ENCODE results near the gene PRKAG3. TPM values are rescaled to one million over a fixed set of nuclear protein-coding genes. Genes with fewer than 3 reads are reported as not detected.
A peak's percentile ranks its signal among the peaks of the same experiment; 100 is the strongest.

Gene PRKAG3
- total and polyA plus RNA-seq, 4 donors, result 0.08 TPM; not detected in 3

GRCh38 chr2:218858671-218859555 is 27.3 kb upstream of the PRKAG3 start:
- H3K9ac ChIP-seq (ENCODE audit: low read depth in 1 of 2, low read length in 2 of 2), result no peak overlapping the region
- no peak for DNase-seq (ENCODE audit: low spot score)
- H3K4me1 ChIP-seq (ENCODE audit: control insufficient read depth in 4 of 4, insufficient read depth in 4 of 4, low read length in 3 of 4), result peaks cover 0 to 20% (median 10%) of the 10 kb centered on the region in 4 donors
- peaks cover 5 to 21% (median 7%) of the 10 kb centered on the region in 4 donors for H3K27me3 ChIP-seq (ENCODE audit: control insufficient read depth in 4 of 4, insufficient read depth in 4 of 4, low read length in 3 of 4)
- no peak overlapping the region for H3K27ac ChIP-seq (ENCODE audit: low read depth in 1 of 2, low read length in 2 of 2)
- TF ChIP-seq CTCF (IDR thresholded peaks at IDR 0.05; ENCODE audit: low read depth, low read length, missing input control), result no peak
- no peak for TF ChIP-seq NR2F2 (IDR thresholded peaks at IDR 0.05)
- no peak for TF ChIP-seq RAD21 (IDR thresholded peaks at IDR 0.05)
- no peak for TF ChIP-seq JUND (IDR thresholded peaks at IDR 0.05)
- TF ChIP-seq FOXA2 (IDR thresholded peaks at IDR 0.05), result no peak
- no peak for TF ChIP-seq SP1 (IDR thresholded peaks at IDR 0.05)
- TF ChIP-seq ATF3 (IDR thresholded peaks at IDR 0.05), result no peak
- no peak for TF ChIP-seq HNF4G (IDR thresholded peaks at IDR 0.05)
- TF ChIP-seq FOXA1 (IDR thresholded peaks at IDR 0.05), result no peak
- TF ChIP-seq HNF4A (conservative IDR thresholded peaks at IDR 0.05), result no peak
- TF ChIP-seq EGR1 (IDR thresholded peaks at IDR 0.05; ENCODE audit: low read depth in 2 of 2), result no peak
- no peaks in the 10 kb centered on the region for H3K36me3 ChIP-seq (ENCODE audit: control insufficient read depth in 4 of 4, insufficient read depth in 3 of 4, low read depth in 1 of 4, low read length in 3 of 4)
- H3K9me3 ChIP-seq (ENCODE audit: control insufficient read depth in 4 of 4, low read length in 3 of 4), result no peaks in the 10 kb centered on the region
- WGBS, result 5% methylated on average over 51 of the region's 51 CpGs
- peak overlapping the region in 1 of 3 donors; percentile 45 for H3K4me3 ChIP-seq (ENCODE audit: low read depth in 1 of 3, low read length in 3 of 3)

- Histone ChIP-seq H3K4me3 (ENCODE audit: low read depth in 1 of 3, low read length in 3 of 3) (no peak overlapping the region), H3K27ac (ENCODE audit: low read depth in 1 of 2, low read length in 2 of 2) (no peak overlapping the region), H3K9me3 (ENCODE audit: control insufficient read depth in 4 of 4, low read length in 3 of 4) (no peaks in the 10 kb centered on the region), H3K27me3 (ENCODE audit: control insufficient read depth in 4 of 4, insufficient read depth in 4 of 4, low read length in 3 of 4) (peaks cover 5 to 25% (median 10%) of the 10 kb centered on the region in 4 donors), H3K9ac (ENCODE audit: low read depth in 1 of 2, low read length in 2 of 2) (no peak overlapping the region), H3K36me3 (ENCODE audit: control insufficient read depth in 4 of 4, insufficient read depth in 3 of 4, low read depth in 1 of 4, low read length in 3 of 4) (no peaks in the 10 kb centered on the region), H3K4me1 (ENCODE audit: control insufficient read depth in 4 of 4, insufficient read depth in 4 of 4, low read length in 3 of 4) (peaks cover 0 to 20% (median 10%) of the 10 kb centered on the region in 4 donors)
- no peak for DNase-seq (ENCODE audit: low spot score)
- 10% methylated on average over 1 of the region's 1 CpG for WGBS
- TF ChIP-seq HNF4G (IDR thresholded peaks at IDR 0.05) (no peak), FOXA1 (IDR thresholded peaks at IDR 0.05) (no peak), NR2F2 (IDR thresholded peaks at IDR 0.05) (no peak), SP1 (IDR thresholded peaks at IDR 0.05) (no peak), FOXA2 (IDR thresholded peaks at IDR 0.05) (no peak), REST (IDR thresholded peaks at IDR 0.05) (no peak), ZBTB33 (IDR thresholded peaks at IDR 0.05) (no peak), RAD21 (IDR thresholded peaks at IDR 0.05) (no peak), TAF1 (conservative IDR thresholded peaks at IDR 0.05) (no peak), RXRA (IDR thresholded peaks at IDR 0.05) (no peak), GABPA (IDR thresholded peaks at IDR 0.05 in 1 of 2, conservative IDR thresholded peaks at IDR 0.05 in 1 of 2) (no peak)
Observed at GRCh38 chr2:218858138-218858445, 26.5 kb upstream of the PRKAG3 start.
